Neural cell (in vitro differentiated cells): Measurements from ENCODE around the gene MAP4K3. TPM values are rescaled to one million over a fixed set of nuclear protein-coding genes. Genes with fewer than 3 reads are reported as not detected.

Source experiments
- H2AFZ ChIP-seq: fragments of 200-600, 300-800 bp; sonication (generic), shearing (Covaris generic); 2 replicates; pipeline ENCODE4 v1.6.0; 2014; ENCODE audit warnings: low read depth, mild to moderate bottlenecking, antibody characterized with exemption, low read length, moderate library complexity
- H3F3A ChIP-seq: fragments of 200-600 bp; shearing (Covaris generic); 2 replicates; pipeline ENCODE4 v1.6.1; 2016; ENCODE audit warnings: mild to moderate bottlenecking, moderate library complexity, mixed read lengths, antibody characterized with exemption, low read length; ENCODE audit not compliant: insufficient read depth, poor library complexity, severe bottlenecking
- H3K27ac ChIP-seq: fragments of 200-600, 300-800 bp; sonication (generic), shearing (Covaris generic); 2 replicates; pipeline ENCODE4 v1.5.1; 2014; ENCODE audit warnings: mild to moderate bottlenecking, low read length, moderate library complexity
- H3K27me3 ChIP-seq: fragments of 300-800, 200-600 bp; sonication (generic), shearing (Covaris generic); 2 replicates; pipeline ENCODE4 v1.6.0; 2014; ENCODE audit warnings: mild to moderate bottlenecking, low read depth, low read length, moderate library complexity; ENCODE audit not compliant: insufficient read depth
- H3K36me3 ChIP-seq: fragments of 300-800, 200-600 bp; sonication (generic), shearing (Covaris generic); 2 replicates; pipeline ENCODE4 v1.5.1; 2014; ENCODE audit warnings: mild to moderate bottlenecking, antibody characterized with exemption, low read length, moderate library complexity; ENCODE audit not compliant: insufficient read depth
- H3K4me2 ChIP-seq: fragments of 300-800, 200-600 bp; sonication (generic), shearing (Covaris generic); 2 replicates; pipeline ENCODE4 v1.6.0; 2014; ENCODE audit warnings: mild to moderate bottlenecking, low read length
- H3K4me3 ChIP-seq: fragments of 300-800, 200-600 bp; sonication (generic), shearing (Covaris generic); 2 replicates; pipeline ENCODE4 v1.5.1; 2014; ENCODE audit warnings: mild to moderate bottlenecking, low read length, moderate library complexity
- H3K79me2 ChIP-seq: fragments of 200-600 bp; shearing (Covaris generic); replicated peaks from 2 replicates; pipeline ENCODE4 v1.6.0; 2014; ENCODE audit warnings: mild to moderate bottlenecking, low read length, moderate library complexity; ENCODE audit not compliant: insufficient read depth
- H3K9ac ChIP-seq: fragments of 300-800, 200-600 bp; sonication (generic), shearing (Covaris generic); 2 replicates; pipeline ENCODE4 v1.6.1; 2016; ENCODE audit warnings: mild to moderate bottlenecking, low read length, mixed read lengths
- H3K9me2 ChIP-seq: fragments of 200-600 bp; shearing (Covaris generic); 2 replicates; pipeline ENCODE4 v1.6.1; 2016; ENCODE audit warnings: mild to moderate bottlenecking, low read length, mixed read lengths; ENCODE audit not compliant: insufficient read depth
- H3K9me3 ChIP-seq: fragments of 200-600, 300-800 bp; sonication (generic), shearing (Covaris generic); 2 replicates; pipeline ENCODE4 v1.6.1; 2016; ENCODE audit warnings: mild to moderate bottlenecking, mixed run types, low read length, moderate library complexity, mixed read lengths
- H4K20me1 ChIP-seq: fragments of 200-600 bp; shearing (Covaris generic); 2 replicates; pipeline ENCODE4 v1.6.1; 2016; ENCODE audit warnings: mild to moderate bottlenecking, mixed run types; ENCODE audit not compliant: insufficient read depth
- CTCF ChIP-seq: fragments of 450-650 bp; IDR thresholded peaks from 2 replicates; pipeline ENCODE4 v1.5.1; 2014; ENCODE audit warnings: antibody characterized with exemption, mild to moderate bottlenecking, moderate library complexity; ENCODE audit not compliant: poor library complexity, severe bottlenecking
- EP300 ChIP-seq: fragments of 450-650 bp; conservative IDR thresholded peaks from 2 replicates; pipeline ENCODE4 v1.6.1; 2014; ENCODE audit warnings: antibody characterized with exemption, mild to moderate bottlenecking, moderate library complexity; ENCODE audit not compliant: poor library complexity, severe bottlenecking
- EZH2 ChIP-seq: fragments of 200-600, 300-800 bp; shearing (Covaris generic), sonication (generic); IDR thresholded peaks from 2 replicates; pipeline ENCODE4 v1.6.1; 2014; ENCODE audit warnings: antibody characterized with exemption, low read length, borderline replicate concordance, mild to moderate bottlenecking; ENCODE audit not compliant: insufficient read depth, poor library complexity, severe bottlenecking
- POLR2AphosphoS5 ChIP-seq: IDR thresholded peaks from 2 replicates; pipeline ENCODE4 v1.6.1; 2012
- RAD21 ChIP-seq: fragments of 450-650 bp; conservative IDR thresholded peaks from 2 replicates; pipeline ENCODE4 v1.6.1; 2014; ENCODE audit warnings: antibody characterized with exemption, mild to moderate bottlenecking, moderate library complexity
- REST ChIP-seq: IDR thresholded peaks from 2 replicates; pipeline ENCODE4 v1.6.1; 2012; ENCODE audit warnings: borderline replicate concordance
- SMC3 ChIP-seq: fragments of 450-650 bp; conservative IDR thresholded peaks from 2 replicates; pipeline ENCODE4 v1.6.1; 2014; ENCODE audit warnings: antibody characterized with exemption, mild to moderate bottlenecking, moderate library complexity; ENCODE audit not compliant: poor library complexity
- TAF1 ChIP-seq: IDR thresholded peaks from 2 replicates; pipeline ENCODE4 v1.6.1; 2012; ENCODE audit warnings: low read depth
- polyA plus RNA-seq: library from polyadenylated mRNA; depleted of rRNA; stranded (reverse); fragments of >200 nt; gene quantifications from 2 replicates; pipeline ENCODE4 v1.2.3, GENCODE V29; 2014

MAP4K3 gene
- polyA plus RNA-seq, 1 donor from 2014 or later = 105 TPM

DNA sequence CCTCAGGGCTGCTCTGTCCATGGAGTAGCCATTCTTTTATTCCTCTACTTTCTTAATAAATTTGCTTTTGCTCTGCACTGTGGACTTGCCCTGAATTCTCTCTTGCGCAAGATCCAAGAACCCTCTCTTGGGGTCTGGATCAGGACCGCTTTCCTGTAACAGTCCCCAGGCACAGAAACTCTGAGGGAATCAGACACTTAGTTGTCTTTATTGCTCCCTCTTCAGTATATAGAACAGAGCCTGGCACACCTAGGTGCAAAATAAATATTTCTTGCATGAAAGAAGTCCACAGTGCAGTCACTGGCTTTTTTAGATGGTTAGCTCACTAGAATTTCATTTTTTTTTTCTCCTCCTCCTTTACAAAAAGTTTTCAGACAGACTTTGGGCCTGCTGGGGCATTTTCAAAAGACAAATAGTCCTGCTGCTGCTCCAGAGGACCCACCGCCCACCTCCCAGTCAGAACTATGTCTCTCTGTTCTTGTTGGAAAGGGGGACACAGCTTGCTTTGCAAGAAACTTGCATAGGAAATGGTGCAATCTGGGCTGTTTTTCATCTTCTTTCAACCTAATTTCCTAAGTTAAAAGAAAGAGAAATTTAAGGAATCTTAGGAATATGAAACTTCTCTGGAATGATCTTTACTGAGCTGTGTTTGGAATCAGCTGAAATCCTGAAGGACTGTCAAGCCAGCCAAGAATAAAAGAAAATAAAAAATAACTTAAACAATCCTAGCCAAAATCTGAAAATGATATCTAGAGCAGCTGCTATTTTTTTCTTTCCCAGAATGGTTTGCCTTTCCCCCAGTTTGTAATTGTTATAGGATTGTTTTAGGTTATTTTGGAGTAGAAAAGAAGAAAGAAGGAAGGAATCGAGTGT is 31.7 kb upstream of the MAP4K3 start:
- Histone ChIP-seq H3K27ac (no peak overlapping the region), H3K4me2 (no peak overlapping the region), H3K9me2 (no peaks in the 10 kb centered on the region)

DNA sequence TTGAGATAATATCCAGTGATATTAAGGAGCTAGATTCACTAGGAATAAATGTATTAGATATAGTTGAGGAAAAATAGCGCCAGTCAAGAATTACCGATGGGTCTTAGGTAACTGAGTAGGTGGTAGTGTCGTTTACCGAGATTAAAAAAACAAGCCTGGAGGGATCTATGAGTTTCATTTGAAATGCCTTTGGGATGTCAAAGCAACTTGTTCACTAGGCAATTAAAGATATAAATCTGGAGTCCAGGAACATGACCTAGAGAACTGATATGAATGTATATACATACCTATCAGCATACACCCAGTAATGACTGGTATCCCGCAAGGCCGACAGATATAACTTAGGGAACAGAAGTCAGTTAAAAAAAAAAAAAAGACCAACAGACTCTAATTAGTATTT is 29.2 kb upstream of the MAP4K3 start:
- no peaks in the 10 kb centered on the region for H3K79me2 ChIP-seq
- no peaks in the 10 kb centered on the region for H3K36me3 ChIP-seq
- no peaks in the 10 kb centered on the region for H3K9me2 ChIP-seq
- H3K4me3 ChIP-seq = no peak overlapping the region
- no peak overlapping the region for H3K27ac ChIP-seq
- no peaks in the 10 kb centered on the region for H3F3A ChIP-seq
- H2AFZ ChIP-seq = no peak overlapping the region
- H3K4me2 ChIP-seq = no peak overlapping the region
- H3K9ac ChIP-seq = no peak overlapping the region
- no peaks in the 10 kb centered on the region for H3K27me3 ChIP-seq
- no peaks in the 10 kb centered on the region for H3K9me3 ChIP-seq
- H4K20me1 ChIP-seq = no peaks in the 10 kb centered on the region
- TF ChIP-seq POLR2AphosphoS5 (no peak), EP300 (no peak), RAD21 (no peak), SMC3 (no peak), TAF1 (no peak), REST (no peak)

More for the DNA sequence above, 31.7 kb upstream of the MAP4K3 start:
- no peak overlapping the region for H3K9ac ChIP-seq
- H2AFZ ChIP-seq = no peak overlapping the region
- H3K27me3 ChIP-seq = no peaks in the 10 kb centered on the region
- no peaks in the 10 kb centered on the region for H3K36me3 ChIP-seq
- TF ChIP-seq TAF1 (no peak), REST (no peak), CTCF (no peak), SMC3 (no peak), EZH2 (no peak), POLR2AphosphoS5 (no peak)
- no peak overlapping the region for H3K4me3 ChIP-seq
- no peaks in the 10 kb centered on the region for H3F3A ChIP-seq
- no peaks in the 10 kb centered on the region for H3K9me3 ChIP-seq
- no peaks in the 10 kb centered on the region for H4K20me1 ChIP-seq
- no peaks in the 10 kb centered on the region for H3K79me2 ChIP-seq
